NCI-H748 (cell line): ENCODE results near the gene PHC1.
A peak's percentile ranks its signal among the peaks of the same experiment; 100 is the strongest.
"Not testable (repeated sequence)": the region's sequence is repeated elsewhere in the genome, so short reads cannot be mapped to it uniquely, and the experiment has no call there.

Source experiments
- DNase-seq: peaks from one replicate; lab custom pipeline; 2025; ENCODE audit not compliant: unreplicated experiment; lab: John Stamatoyannopoulos, UW

PHC1 gene

DNA sequence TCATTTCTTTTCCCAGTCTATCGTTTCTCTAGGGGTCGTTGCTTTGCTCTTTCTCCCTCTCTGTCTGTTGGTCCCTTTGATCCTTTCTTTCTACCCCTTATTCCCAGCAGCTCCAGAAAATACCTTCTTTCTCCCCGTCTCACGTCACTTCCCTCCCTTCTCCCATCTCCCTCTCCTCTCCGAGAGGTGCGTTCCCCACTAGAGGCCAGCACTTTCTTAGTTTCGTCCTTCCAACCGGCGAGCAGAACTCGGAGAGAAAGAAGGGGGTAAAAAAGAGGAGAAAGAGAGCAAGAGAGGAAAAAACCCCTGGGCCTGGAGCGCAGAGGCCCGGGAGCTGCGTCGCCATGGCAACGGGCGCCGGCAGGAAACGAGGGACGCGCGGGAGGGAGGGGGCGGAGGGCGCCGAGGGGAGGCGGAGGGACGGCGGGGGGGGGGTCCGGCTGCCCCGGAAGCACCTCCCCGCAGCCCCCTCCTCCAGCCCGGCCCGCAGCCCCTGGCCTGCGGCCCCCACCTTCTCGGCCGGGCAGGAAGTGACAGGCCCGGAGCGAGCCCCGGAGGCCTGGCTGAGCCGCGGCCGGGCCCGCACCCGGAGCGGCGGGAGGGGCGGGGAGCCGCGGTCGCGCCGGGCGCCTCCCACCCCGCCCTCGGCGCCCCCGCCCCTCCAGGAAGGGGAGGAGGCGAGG lies at the start of gene PHC1:
PHC1 (plus strand) TSS at position 477 of the 683 bp plus-strand sequence. CDS start 3,169 bp downstream, outside the sequence.
- DNase-seq = peak; percentile 88

DNA sequence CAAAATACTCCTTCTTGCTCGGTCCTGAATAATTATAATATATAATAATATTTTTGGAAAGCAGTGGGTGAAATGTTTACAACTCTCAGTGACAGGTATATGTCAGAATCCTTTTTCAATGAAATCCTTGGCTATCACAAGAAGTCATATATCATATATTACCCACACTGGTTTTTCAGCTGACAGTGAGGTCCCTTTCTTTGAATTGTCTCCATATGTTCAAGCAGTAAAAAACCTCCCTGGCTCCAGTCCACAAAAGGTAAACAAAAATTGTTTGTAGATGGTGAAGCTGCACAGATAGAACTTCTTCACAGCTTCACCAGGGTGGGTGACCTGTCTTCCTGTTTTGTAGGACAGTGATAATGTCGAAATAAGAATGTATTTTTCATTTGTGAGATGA lies 47.9 kb upstream of the PHC1 start:
- DNase-seq = no peak

DNA sequence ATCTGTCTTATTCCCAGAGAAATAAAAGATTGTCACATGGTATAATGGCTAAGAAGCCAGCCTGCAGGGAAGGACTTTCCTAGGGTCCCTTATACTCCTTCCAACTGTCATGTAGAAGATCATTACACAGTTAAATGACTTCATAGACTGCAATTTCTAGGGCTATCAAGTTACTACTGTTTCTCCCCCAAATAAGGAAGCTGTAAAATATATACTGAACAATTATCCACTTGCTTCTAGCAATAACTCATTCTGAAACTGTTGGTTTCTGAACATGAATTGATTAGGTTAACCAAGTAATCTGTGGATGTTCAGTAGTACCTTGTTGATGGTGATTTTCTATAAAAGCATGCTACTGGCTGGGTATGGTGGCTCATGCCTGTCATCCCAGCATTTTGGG lies 47.3 kb upstream of the PHC1 start:
- DNase-seq = no peak

DNA sequence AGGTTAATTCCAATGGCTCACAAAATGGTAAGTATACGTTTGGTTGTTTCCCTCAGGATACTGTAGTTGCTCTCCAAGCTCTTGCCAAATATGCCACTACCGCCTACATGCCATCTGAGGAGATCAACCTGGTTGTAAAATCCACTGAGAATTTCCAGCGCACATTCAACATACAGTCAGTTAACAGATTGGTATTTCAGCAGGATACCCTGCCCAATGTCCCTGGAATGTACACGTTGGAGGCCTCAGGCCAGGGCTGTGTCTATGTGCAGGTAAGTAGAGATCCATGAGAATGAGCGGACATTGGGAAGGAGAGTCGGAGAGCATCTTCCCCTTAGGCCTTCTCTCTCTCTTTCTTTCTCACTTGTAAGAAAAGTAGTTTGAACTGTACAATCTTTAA lies 46.5 kb upstream of the PHC1 start:
- DNase-seq = no peak

DNA sequence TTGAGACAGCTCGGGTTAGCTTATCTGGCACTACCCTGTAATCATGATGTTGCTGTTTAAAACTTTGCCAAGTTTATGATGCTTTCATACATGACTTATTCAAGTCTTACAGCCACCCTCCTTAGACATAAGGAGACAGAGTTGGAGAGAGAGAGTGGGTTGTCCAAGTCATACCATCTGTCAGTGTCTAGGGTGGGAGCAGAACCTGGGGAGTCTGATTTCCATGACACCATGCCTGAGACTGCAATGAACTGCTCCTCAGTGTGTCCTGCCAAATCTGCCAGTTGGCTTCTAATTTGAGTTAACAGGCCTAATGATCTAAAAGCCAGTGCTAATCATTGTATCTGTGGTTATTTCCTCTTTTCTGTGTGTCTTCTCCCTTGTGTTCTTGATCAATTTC lies 43.7 kb upstream of the PHC1 start:
- no peak for DNase-seq

DNA sequence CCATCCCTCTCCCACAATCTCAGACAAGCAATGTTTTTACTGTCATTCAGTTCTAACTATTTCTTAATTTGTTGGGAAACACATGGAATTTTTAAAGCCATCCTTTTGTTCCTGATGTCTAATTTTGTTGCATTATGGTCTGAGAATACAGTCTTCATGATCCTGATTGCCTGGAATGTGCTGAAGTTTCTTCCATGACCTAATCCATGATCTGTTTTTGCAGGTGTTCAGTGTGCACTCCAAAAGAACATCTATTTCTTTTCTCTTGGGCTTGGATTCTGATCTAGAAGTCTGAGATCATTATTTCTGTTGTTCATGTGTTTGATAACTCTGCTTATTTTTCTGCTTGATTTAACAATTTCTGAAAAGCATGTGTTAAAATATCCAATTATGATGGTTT lies 43.2 kb upstream of the PHC1 start:
- DNase-seq = no peak

DNA sequence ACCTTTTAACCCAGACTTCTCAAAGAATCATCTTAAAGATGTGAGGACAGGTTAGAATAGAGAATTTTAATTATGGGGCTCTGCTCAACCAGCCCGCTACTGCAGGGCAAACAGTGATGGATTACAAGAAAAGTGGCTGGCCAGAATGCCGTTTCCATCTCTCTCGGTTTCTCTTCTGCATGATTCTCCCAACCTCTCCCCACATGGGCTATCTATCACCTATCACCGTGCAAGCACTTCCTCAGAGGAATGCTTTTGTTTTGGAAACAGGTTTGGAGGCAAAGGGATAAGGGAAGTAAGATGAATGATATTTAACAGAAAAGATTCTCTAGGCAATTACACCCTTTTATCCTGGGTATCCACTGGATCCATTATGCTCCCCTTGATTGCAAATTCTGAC lies 37.4 kb upstream of the PHC1 start:
- no peak for DNase-seq

DNA sequence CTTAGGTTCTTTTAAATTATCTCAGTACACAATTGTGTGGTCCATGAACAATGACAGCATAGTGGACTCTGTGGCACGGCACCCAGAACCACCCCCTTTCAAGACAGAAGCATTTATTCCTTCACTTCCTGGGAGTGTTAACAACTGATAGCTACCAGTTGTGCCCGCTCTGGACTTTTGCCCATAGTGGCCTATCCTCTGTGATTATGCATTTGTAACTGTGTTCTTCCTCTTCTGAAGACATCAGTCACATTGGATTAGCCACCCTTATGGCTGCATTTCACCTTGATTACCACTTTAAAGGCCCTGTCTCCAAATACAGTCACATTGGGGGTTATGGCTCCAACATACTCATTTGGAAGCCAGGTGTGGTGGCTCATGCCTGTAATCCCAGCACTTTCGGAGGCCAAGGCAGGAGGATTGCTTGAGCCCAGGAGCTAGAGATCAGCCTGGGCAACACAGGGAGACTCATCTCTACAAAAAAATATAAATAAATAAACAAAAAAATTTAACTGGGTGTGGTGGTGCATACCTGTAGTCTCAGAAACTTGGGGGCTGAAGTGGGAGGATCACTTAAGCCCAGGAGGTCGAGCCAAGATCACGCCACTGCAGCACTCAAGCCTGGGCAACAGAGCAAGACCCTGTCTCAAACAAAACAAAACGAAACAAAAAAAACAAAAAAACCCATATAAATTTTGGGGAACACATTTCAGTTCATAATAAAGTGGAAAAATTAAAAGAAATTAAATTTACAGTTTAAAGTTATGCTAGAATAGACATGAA lies 27.6 kb upstream of the PHC1 start:
- DNase-seq = no peak

DNA sequence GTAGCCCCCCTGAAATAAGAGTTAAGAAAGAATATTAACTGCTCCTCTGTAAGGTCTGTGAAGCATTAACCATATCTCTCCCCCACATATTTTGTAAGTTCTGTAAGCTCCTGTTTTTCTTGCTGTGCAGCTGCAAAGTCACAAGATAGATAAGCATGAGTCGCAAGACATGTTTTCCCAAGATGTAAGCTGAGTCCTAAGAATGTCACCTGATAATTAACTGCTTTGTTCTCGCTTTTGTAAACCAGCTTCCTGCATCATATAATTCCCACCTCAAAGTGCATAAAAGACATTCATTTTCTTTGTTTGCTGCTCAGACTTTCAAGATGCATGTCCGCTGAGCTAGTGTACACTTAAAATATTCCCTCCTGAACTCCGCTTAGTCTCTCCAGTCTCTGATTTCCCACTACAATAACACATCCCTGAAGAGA lies 27.0 kb upstream of the PHC1 start:
- no peak for DNase-seq

DNA sequence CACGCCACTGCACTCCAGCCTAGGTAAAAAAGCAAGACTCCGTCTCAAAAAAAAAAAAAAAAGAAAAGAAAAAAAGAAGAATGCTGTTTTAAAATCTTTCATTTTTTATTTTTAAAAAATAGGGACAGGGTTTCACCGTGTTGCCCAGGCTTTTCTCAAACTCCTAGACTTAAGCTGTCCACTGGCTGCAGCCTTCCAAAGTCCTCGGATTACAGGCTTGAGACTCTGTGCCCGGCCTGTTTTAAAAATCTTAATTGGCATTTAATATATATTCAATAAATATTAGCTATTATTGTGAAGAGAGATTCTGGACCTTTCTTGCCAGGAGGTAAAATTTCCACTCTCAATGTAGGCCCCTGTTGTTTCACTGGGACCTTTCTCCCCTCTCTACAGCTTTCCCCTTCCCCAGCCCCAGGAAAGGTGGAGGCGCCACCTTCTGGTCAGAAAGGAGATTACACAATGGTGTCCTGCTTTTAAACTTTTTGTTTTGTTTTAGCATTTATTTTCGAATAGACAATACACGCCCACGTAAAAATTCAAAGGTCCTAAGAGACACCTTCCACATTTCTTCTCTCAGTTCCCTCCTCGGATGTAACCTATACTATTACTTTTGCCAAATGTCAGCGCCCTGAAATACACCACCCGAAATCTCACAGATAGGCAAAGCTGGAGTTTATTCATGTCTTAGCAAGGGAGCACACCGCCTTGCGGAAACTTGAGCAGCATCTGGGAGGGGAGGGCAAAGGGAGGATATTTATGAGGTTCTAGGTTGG lies 23.8 kb upstream of the PHC1 start:
- DNase-seq = peak; percentile 12

DNA sequence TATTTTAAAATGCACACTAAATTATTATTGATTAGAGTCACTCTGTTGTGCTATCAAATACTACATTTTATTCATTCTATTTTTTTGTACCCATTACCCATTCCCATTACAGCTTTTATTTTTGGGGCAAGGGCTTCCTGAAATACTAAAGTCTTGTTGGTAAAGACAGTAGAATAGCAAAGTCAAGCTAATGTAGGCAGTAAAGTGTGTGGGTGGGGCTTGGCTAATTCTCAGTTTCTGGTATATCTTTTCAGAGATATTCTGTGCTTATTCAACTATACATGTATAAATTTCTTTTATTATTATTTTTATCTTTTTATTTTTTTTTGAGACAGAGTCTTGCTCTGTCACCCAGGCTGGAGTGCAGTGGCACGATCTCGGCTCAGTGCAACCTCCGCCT lies 22.3 kb upstream of the PHC1 start:
- no peak for DNase-seq

DNA sequence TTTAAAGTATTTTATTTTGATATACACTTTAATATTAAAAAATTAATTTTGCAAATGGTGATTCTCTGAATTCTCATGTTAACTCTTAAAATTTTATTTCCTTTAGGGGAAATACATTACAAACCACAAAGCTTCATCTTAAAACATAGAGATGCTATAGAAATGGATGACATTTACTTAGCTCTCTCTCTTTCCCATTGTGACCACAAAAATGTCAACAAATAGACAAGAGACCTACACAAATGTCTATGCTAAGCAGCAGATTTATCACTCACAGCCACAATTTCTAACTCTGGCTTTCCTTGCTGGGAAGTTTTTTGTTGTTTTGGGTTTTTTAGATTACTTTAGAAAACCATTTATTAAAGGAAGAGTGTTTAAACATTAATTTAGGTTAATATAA lies 19.9 kb upstream of the PHC1 start:
- DNase-seq = no peak

DNA sequence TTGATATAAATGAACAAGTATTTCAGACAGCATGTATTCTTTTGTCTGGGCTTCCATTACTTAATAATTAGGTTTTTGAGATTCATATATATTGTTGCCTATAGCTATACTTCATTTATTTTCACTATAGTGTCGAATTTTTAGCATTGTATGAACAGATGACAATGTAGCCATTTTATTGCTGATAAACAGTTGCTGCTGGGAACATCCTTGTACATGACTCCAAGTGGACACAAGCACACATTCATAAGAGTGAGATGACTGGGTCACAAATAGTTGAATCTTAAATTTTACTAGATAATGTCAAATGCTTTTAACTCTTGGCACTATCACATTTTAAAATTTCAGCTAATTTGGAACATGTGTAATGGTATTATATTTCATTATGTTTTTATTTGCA lies 19.3 kb upstream of the PHC1 start:
- DNase-seq = no peak

DNA sequence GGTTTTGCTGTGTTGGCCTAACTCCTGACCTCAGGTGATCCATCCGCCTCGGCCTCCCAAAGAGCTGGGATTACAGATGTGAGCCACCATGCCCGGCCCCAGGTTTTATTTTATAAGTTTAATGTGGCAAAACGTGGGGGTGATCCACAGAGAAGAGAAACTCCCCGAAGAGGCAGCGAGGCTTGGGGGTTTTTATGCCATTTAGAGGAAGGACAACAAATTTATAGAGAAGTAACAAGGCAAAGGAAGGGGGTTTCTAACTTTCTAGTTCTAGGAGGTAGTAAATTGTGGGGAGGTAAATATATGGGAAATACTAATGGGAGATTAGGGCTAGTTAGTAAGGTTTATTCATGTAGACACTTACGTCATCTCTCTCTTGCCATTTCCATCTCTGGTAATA lies 17.2 kb upstream of the PHC1 start:
- DNase-seq = no peak

DNA sequence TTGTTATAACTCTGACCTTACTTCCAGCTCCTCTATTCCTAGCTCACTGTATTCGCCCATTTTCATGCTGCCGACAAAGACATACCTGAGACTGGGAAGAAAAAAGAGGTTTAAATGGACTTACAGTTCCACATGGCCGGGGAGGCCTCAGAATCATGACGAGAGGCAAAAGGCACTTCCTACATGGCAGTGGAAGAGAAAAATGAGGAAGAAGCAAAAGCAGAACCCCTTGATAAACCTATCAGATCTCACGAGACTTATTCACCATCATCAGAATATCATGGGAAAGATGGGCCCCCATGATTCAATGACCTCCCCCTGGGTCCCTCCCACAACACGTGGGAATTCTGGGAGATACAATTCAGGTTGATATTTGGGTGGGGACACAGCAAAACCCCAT lies 14.5 kb upstream of the PHC1 start:
- DNase-seq = no peak

DNA sequence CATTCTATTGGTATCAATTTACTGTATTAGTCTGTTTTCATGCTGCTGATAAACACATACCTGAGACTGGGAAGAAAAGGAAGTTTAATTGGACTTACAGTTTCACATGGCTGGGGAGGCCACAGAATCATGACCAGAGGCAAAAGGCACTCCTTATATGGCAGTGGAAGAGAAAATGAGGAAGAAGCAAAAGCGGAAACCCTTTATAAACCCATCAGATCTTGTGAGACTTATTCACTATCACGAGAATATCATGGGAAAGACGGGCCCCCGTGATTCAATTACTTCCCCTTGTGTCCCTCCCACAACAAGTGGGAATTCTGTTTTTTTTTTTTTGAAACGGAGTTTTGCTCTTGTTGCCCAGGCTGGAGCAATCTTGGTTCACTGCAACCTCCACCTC lies 11.6 kb upstream of the PHC1 start:
- not testable (repeated sequence) for DNase-seq

DNA sequence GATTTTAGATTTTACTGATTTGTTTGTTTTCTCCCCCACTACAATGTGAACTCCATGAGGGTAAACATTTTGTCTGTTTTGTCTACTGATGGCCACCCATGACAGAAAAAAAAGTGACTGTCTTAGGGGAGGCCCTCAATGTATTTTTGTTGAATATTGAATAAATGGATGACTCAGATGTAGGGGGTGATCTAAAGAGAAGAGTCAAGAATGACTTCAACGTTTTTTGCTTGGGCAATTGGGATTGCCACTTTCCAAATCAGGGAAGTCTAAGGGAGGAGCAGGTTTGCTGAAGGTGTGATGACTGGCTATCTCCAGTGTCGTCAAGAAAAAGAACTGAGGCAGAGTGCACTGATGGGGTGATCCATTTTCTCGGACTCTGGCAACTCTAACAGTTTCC lies 10.7 kb upstream of the PHC1 start:
- no peak for DNase-seq

DNA sequence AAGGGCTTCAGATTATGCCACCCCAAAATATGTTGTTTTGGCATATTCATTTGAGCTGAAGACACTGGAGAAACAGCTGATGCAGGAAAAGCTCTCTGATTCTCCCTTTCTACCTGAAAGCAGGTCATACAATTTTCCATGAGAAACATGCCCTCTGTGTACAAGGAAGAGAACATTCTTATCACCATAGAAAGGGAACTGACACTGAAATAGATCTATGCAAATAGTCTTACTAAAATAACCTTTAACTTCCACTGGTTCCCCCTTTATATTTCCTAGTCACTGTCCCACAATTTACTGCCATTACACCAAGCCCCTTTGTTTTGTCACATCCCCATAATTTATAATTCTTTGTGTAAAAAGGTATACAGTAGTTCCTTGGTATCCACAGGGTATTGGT lies 9.6 kb upstream of the PHC1 start:
- DNase-seq = no peak

DNA sequence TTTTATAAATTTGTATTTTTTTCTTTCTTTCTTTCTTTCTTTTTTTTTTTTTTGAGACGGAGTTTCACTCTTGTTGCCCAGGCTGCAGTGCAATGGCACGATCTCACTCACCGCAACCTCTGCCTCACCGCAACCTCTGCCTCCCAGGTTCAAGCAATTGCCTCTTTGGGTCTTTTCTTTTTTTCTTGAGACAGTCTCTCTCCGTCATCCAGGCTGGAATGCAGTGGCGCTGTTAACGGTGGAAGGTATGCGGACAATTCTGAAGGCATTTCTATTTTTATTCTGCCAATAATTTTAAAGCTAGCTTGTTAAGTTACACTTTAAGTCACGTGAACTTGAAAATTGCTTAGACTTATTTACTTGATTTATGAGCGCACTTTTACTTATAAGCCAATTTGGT lies 8.8 kb upstream of the PHC1 start:
- no peak for DNase-seq

DNA sequence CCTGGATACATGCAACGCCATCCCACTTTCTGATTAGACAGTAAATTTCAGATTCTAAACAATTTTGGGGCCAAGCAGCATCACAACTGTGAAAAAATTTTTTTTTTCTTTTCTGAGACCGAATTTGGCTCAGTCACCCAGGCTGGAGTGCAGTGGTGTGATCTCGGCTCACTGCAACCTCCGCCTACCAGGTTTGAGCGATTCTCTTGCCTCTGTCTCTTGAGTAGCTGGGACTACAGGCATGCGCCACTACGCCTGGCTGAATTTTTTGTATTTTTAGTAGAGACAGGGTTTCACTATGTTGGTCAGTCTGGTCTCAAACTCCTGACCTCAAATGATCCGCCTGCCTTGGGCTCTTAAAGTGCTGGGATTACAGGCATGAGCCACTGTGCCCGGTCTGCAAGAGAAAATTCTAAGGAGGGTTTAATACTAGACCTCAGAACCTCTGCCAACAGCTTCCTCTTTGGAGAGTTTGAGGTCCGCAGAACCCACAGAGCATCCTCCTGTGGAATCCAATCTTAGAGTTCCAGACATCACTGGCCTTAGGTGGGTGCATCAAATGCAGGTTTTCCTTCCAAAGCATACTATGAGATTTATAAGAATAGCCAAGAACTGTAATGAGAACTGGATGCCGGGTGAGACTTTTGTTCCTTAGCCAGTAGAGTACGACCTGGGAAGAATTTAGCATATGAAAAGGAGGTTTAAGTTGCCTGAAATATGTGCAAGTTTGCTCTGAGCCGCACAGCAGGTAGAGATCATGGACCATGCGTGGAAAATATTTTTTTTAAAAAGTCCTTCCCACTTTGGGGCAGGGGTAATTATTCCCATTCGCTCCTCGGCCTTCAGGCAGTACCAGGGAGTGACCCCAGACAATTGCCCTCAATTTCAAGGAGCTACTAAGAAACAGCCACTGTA lies 7.8 kb upstream of the PHC1 start:
- no peak for DNase-seq

DNA sequence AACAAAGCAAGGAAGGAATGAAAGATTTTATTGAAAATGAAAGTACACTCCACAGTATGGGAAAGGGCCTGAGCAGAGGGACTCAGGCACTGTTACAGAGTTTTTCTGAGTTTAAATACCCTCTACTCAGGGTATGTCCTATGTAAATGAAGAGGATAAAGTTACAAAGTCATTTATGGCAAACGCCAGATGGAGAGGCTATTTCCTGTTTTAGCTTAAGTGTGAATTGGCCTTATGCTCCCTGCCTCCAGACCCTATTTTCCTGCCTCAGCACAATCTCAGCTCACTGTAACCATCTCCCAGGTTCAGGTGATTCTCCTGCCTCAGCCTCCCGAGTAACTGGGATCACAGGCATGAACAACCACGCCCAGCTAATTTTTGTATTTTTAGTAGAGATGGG lies 6.8 kb upstream of the PHC1 start:
- no peak for DNase-seq
